ENCODE data around the gene NUFIP2.
"Not testable (repeated sequence)": the region's sequence is repeated elsewhere in the genome, so short reads cannot be mapped to it uniquely, and the experiment has no call there.

Gene NUFIP2

DNA sequence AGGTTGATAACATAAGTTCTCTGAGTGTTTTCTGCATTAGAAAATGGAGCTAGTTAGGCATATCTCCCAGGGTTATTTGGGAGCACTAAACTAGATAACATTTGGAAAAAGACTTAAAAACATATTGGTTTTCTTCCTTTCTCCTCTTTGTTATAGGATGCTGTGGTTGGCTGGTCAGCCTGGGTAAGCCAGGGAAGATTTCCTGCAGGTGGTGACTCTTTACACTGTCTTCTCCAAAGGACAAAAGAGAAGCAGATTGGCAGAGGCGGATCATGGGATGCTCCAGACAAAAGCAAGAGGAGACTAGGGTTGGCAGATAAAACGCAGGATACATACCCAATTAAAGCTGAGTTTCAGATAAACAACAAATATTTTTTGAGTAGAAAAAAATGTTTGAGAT, 53.5 kb downstream of the NUFIP2 start:
- no peak for DNase-seq (ENCODE audit: low read depth in 2 of 3, low spot score in 1 of 3)

- no peak for DNase-seq (ENCODE audit: low read depth in 2 of 3, low spot score in 1 of 3)
Observed at GRCh38 chr17:29238133-29238850, 55.7 kb downstream of the NUFIP2 start.

DNA sequence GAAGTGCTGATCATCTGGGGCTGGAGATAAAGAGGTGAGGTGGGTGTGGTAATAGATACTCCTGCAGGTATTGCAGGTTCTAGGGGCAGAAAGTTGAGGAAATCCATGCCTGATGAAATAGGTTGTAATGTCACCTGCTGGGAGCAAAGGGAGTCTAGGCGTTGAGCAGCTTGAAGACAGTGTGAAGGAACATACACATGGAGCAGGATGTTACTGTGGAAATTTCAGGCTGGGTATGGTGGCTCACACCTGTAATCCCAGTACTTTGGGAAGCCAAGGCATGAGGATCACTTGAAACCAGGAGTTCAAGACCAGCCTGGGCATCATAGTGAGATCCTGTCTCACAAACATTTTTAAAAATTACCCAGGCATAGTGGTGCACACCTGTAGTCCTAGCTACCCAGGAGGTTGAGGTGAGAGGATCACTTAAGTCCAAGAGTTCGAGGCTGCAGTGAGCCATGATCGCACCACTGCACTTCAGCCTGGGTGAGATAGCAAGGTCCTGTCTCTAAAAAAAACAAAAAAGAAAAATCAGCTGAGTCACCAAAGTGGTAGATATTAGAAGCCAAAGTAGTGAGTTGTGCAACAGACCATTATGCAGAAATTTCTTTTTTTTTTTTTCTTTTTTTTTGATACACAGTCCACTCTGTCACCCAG, 56.3 kb downstream of the NUFIP2 start:
- DNase-seq (ENCODE audit: low read depth in 2 of 3, low spot score in 1 of 3): no peak

GRCh38 chr17:29235904-29236303, 58.0 kb downstream of the NUFIP2 start:
- no peak for DNase-seq (ENCODE audit: low read depth in 2 of 3, low spot score in 1 of 3)

GRCh38 chr17:29234972-29235371, 59.0 kb downstream of the NUFIP2 start:
- DNase-seq (ENCODE audit: low read depth in 2 of 3, low spot score in 1 of 3): not testable (repeated sequence)

- no peak for DNase-seq (ENCODE audit: low read depth in 2 of 3, low spot score in 1 of 3)
Observed at GRCh38 chr17:29233301-29233700, 60.6 kb downstream of the NUFIP2 start.

- DNase-seq (ENCODE audit: low read depth in 2 of 3, low spot score in 1 of 3): no peak
Observed at GRCh38 chr17:29225396-29225795, 68.6 kb downstream of the NUFIP2 start.

DNA sequence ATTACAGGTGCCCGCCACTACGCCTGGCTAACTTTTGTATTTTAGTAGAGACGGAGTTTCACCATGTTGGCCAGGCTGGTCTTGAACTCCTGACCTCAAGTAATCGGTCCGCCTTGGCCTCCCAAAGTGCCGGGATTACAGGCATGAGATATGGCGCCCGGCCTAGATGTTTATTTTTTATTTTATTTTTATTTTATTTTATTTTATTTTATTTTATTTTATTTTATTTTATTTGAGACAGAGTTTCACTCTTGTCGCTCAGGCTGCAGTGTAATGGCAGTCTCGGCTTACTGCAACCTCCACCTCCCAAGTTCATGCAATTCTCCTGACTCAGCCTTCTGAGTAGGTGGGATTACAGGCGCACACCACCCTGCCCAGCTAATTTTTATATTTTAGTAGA, 72.6 kb downstream of the NUFIP2 start:
- DNase-seq (ENCODE audit: low read depth in 2 of 3, low spot score in 1 of 3): not testable (repeated sequence)

DNA sequence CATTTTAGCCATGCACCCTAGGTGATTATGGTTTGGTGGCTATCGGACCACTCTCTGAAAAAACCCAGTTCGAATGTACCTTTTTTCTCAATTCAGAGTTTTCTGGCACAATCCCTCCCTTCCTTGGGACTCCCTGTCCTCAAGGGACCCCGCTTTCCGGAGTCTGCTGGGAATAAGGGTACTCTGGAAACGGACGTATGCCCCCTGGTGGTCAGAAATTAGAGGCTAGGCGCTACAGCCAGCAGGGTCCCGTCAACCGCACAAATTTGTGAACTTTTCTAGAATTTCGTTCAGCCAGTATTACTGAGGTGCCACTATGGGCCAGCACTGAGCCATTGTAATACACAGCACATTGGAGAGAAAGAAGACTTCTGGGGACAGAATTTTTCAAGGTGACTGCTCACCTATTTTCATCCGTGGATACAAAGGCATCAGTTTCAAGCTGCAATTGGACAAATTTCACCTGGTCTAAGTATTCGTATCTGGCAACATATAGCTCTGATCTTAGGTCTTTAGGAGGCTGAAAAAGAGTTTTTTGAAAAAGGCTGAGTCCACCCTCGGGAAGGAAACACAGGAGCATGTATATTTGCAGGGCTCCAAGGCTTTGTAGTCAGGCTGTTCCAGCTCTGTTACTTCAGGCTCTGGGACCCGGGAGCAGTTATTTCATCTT, 74.4 kb downstream of the NUFIP2 start:
- DNase-seq (ENCODE audit: low read depth in 2 of 3, low spot score in 1 of 3): peak; percentile 44 to 73 (median 57)

GRCh38 chr17:29216856-29217255, 77.1 kb downstream of the NUFIP2 start:
- no peak for DNase-seq (ENCODE audit: low read depth in 2 of 3, low spot score in 1 of 3)

DNA sequence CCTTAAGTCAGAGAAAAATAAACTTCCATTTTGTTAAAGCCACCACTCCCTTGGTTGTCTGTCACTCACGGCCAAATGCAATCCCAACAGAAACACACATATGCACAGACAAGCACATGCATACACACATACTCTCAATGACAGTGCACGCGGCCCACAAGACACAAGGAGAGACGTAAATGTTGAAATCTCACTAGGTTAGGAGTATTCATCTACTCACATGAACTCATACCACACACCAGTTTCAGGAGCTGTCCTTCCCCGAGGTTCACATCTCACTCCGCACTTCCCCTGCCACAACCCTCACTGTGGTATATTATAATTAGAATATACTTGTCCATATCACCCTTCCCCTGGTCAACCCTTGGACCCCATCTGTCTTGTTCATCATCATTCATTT, 77.8 kb downstream of the NUFIP2 start:
- no peak for DNase-seq (ENCODE audit: low read depth in 2 of 3, low spot score in 1 of 3)

DNA sequence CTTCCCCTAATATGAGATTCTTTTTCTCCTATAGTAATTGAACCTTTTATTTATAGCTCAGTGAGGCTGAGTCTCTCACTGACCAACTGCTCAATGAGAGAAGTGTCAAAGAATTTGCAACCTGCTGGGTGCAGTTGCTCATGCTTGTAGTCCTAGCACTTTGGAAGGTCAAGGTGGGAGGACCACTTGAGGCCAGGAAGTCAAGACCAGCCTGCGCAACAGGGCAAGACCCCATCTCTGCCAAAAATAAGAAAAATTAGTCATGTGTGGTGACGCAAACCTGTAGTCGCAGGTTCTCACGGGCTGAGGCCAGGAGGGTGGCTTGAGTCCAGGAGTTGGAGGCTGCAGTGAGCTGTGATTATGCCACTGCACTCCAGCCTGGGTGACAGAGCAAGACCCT, 78.2 kb downstream of the NUFIP2 start:
- DNase-seq (ENCODE audit: low read depth in 2 of 3, low spot score in 1 of 3): no peak

GRCh38 chr17:29215174-29215573, 78.8 kb downstream of the NUFIP2 start:
- DNase-seq (ENCODE audit: low read depth in 2 of 3, low spot score in 1 of 3): no peak

DNA sequence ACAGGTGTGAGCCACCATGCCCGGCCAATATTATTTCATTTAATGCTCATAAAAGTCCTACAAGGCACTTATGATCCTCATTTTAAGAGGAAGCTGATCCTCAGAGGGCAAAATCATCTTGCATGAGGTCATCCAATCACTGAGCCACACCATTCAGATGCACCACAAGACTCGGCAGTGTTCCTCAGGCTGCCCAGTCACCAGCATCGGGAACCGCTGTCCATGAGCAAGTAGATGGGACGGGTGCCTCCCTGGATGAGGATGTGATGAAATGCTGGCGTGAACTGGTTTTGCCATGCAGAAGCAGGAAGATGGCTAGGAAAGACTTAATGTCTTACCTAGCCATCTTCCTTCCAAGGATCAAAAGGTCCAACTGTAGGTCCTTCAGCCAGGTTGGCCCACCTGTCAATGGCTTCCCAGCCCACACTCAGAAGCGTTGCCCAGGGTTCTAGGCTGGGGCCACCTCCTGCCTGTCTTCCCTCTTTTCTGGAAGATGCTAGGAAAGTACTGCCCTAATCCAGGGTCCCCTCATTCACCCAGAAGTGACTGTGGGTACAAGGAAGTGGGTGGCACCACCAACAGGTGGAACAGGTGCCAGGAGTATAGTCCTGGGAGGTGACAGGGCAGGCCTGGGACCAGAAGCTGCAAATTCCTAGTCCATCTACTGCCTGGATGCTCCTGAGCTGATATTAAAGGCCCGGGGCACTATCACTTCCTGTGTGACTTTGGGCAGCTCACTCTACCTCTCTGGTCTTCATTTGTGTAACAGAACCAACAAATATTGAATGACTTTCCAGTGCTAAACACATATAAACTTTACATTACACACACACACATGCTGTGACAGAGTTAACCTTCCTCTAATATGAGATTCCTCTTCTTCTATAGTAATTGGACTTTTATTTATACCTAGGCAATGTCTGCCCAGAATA, 79.5 kb downstream of the NUFIP2 start:
- no peak for DNase-seq (ENCODE audit: low read depth in 2 of 3, low spot score in 1 of 3)

DNA sequence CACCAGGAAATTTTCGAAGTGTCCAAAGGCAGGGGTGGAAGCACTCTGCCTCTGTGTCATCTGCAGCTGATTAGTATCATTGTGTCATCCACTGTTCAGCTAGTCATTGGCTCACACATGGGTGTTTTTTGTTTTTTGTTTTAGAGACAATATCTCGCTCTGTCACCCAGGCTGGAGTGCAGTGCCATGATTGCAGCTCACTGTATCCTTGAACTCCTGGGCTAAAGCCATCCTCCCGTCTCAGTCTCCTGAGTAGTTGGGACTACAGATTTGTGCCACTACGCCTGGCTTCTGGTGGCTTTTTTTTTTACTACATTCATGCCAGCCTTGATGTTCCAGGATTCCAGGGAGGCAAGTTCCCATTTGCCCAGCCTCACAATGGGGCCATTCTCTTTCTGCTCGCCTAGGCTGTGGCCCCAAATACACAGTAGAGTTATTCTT, 81.2 kb downstream of the NUFIP2 start:
- DNase-seq (ENCODE audit: low read depth in 2 of 3, low spot score in 1 of 3): no peak

DNA sequence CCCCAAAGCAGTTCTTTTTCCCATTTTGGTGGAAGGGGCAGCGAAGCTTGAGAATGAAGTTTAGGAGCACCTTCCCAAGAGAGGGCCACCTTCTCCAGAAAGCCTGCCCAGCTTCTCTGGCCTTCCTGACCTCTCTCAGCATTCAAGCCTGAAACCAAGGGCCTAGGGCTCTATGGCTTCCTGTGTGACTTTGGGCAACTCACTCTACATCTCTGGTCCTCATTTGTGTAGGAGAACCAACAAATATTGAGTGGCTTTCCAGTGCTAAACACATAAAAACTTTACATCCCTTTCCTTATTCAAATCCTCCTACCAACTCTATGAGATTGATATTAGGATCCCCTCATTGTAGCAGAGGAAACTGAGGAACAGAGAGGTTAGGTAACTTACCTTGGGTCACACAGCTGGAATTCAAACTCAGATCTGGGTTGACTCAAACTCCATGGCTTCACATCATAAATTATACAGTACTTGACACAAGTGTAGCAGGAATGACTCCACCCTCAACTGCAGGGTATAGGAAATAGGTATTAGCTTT, 81.8 kb downstream of the NUFIP2 start:
- DNase-seq (ENCODE audit: low read depth in 2 of 3, low spot score in 1 of 3): no peak

- DNase-seq (ENCODE audit: low read depth in 2 of 3, low spot score in 1 of 3): no peak
Observed at GRCh38 chr17:29210879-29211278, 83.1 kb downstream of the NUFIP2 start.

GRCh38 chr17:29209073-29209472, 84.9 kb downstream of the NUFIP2 start:
- no peak for DNase-seq (ENCODE audit: low read depth in 2 of 3, low spot score in 1 of 3)

DNA sequence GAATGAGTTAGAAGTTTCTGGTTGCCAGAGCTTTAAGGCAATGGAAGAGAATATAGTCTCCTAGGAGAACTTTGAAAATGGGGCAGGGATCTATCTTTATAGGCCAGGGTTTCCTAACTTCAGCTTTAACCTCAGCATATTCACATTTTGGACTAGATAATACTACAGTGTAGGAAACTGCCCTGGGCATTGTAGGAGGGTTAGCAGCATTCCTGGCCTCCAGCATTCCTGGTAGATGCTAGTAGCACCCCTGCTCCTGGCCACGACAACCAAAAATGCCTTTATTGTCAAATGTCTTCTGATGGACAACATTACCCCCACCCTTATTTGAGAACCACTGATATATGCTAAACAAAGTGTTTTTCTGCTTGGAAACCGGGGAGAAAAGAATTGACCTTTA, 86.0 kb downstream of the NUFIP2 start:
- DNase-seq (ENCODE audit: low read depth in 2 of 3, low spot score in 1 of 3): no peak
